ENCODE data around the gene OR8B12.

OR8B12 gene

GRCh38 chr11:124514131-124514530 is 29.3 kb downstream of the OR8B12 start:
- TF ChIP-seq OSR1 (CRISPR knock-in tag; IDR thresholded peaks at IDR 0.05) (no peak), ZNF70 (CRISPR knock-in tag; IDR thresholded peaks at IDR 0.05) (no peak), ESRRG (CRISPR knock-in tag; IDR thresholded peaks at IDR 0.05) (no peak), GLIS3 (CRISPR knock-in tag; IDR thresholded peaks at IDR 0.05) (no peak), ZNF565 (CRISPR knock-in tag; conservative IDR thresholded peaks at IDR 0.05; ENCODE audit: low read depth) (no peak), ISL1 (CRISPR knock-in tag; IDR thresholded peaks at IDR 0.05) (no peak), ZFP30 (CRISPR knock-in tag; IDR thresholded peaks at IDR 0.05) (no peak), CREB5 (CRISPR knock-in tag; IDR thresholded peaks at IDR 0.05; ENCODE audit: low read depth) (no peak), ZNF8 (CRISPR knock-in tag; IDR thresholded peaks at IDR 0.05) (no peak), RARB (CRISPR knock-in tag; IDR thresholded peaks at IDR 0.05) (no peak), ZC3H10 (CRISPR knock-in tag; IDR thresholded peaks at IDR 0.05) (no peak), ZFP3 (CRISPR knock-in tag; IDR thresholded peaks at IDR 0.05) (no peak), SNAI2 (CRISPR knock-in tag; IDR thresholded peaks at IDR 0.05) (no peak), POU6F1 (CRISPR knock-in tag; IDR thresholded peaks at IDR 0.05; ENCODE audit: borderline replicate concordance, low read depth) (no peak), CSDC2 (CRISPR knock-in tag; IDR thresholded peaks at IDR 0.05) (no peak), BACH2 (CRISPR knock-in tag; IDR thresholded peaks at IDR 0.05; ENCODE audit: borderline replicate concordance) (no peak)
- ATAC-seq = no peak

GRCh38 chr11:124511745-124512144 is 31.7 kb downstream of the OR8B12 start:
- no peak for ATAC-seq
- TF ChIP-seq CREB5 (CRISPR knock-in tag; IDR thresholded peaks at IDR 0.05; ENCODE audit: low read depth) = no peak
- TF ChIP-seq POU6F1 (CRISPR knock-in tag; IDR thresholded peaks at IDR 0.05; ENCODE audit: borderline replicate concordance, low read depth) = no peak
- TF ChIP-seq ZNF70 (CRISPR knock-in tag; IDR thresholded peaks at IDR 0.05) = no peak
- no peak for TF ChIP-seq PPARA (CRISPR knock-in tag; IDR thresholded peaks at IDR 0.05; ENCODE audit: borderline replicate concordance)
- no peak for TF ChIP-seq GLIS3 (CRISPR knock-in tag; IDR thresholded peaks at IDR 0.05)
- TF ChIP-seq ZC3H10 (CRISPR knock-in tag; IDR thresholded peaks at IDR 0.05) = no peak
- TF ChIP-seq CSRNP3 (CRISPR knock-in tag; IDR thresholded peaks at IDR 0.05) = no peak
- TF ChIP-seq ARNTL (CRISPR knock-in tag; IDR thresholded peaks at IDR 0.05; ENCODE audit: borderline replicate concordance, low read depth) = no peak
- TF ChIP-seq RARB (CRISPR knock-in tag; IDR thresholded peaks at IDR 0.05) = no peak
- TF ChIP-seq BACH2 (CRISPR knock-in tag; IDR thresholded peaks at IDR 0.05; ENCODE audit: borderline replicate concordance) = no peak
- TF ChIP-seq TOX (CRISPR knock-in tag; IDR thresholded peaks at IDR 0.05; ENCODE audit: borderline replicate concordance) = no peak

GRCh38 chr11:124510279-124510678 is 33.2 kb downstream of the OR8B12 start:
- no peak for TF ChIP-seq ISL1 (CRISPR knock-in tag; IDR thresholded peaks at IDR 0.05)
- no peak for TF ChIP-seq ZNF8 (CRISPR knock-in tag; IDR thresholded peaks at IDR 0.05)
- TF ChIP-seq TOX (CRISPR knock-in tag; IDR thresholded peaks at IDR 0.05; ENCODE audit: borderline replicate concordance) = no peak
- TF ChIP-seq SNAI2 (CRISPR knock-in tag; IDR thresholded peaks at IDR 0.05) = no peak
- no peak for TF ChIP-seq BACH2 (CRISPR knock-in tag; IDR thresholded peaks at IDR 0.05; ENCODE audit: borderline replicate concordance)
- TF ChIP-seq GLIS3 (CRISPR knock-in tag; IDR thresholded peaks at IDR 0.05) = no peak
- no peak for TF ChIP-seq ZFP3 (CRISPR knock-in tag; IDR thresholded peaks at IDR 0.05)
- TF ChIP-seq CREB5 (CRISPR knock-in tag; IDR thresholded peaks at IDR 0.05; ENCODE audit: low read depth) = no peak
- ATAC-seq = no peak

Measured in SK-N-SH treated with all-trans-retinoic acid at 6 μM for 48 hours (cell line).